C4-2B (cell line): ENCODE results near the gene OAS3.

Experiments used
- ZFX ChIP-seq: fragments of 450-650 bp; IDR thresholded peaks from 2 replicates; pipeline ENCODE4 v1.6.1; 2017
- TF ChIP-seq, protein P1 (sequence below): fragments of 450-650 bp; conservative IDR thresholded peaks from 2 replicates; pipeline ENCODE4 v1.5.1; 2017; ENCODE audit warnings: mild to moderate bottlenecking

DNA sequence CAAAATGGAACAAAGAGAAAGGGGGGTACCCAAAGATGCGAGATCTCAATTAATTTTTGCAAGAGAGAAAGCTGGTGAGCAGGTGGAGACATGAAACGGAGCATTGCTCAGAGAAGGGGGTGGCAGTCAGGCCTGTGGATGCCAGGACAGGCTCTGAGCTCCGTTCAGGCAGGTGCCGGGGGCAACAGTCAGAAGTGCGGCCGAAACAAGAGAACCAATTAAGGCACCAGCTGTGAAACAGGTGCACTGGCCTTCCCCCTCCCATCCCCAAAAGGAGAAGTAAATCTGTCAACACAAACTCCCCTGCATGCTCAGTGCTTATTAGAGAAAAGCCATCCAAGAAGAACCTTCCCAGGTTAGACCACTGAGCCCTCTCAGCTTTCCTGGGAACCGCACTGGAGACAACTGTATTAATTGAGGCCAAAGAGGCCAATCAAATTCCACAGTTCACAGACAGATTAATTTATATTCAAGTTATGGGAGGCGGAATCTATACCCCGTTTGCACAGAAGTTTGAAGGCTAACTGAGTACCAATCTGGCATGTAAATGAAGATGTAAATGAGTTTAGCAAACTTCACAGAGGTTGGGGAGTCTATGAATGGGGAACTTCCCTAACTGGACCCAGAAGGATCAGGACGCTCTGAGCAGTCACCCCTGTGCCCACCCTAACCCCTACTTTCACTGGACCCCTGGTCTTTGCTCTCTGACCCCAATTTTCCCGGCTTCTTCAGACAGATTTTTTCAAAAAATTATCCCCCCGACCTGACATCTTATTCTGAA lies 60.9 kb downstream of the OAS3 start:
- TF ChIP-seq, protein P1, sequence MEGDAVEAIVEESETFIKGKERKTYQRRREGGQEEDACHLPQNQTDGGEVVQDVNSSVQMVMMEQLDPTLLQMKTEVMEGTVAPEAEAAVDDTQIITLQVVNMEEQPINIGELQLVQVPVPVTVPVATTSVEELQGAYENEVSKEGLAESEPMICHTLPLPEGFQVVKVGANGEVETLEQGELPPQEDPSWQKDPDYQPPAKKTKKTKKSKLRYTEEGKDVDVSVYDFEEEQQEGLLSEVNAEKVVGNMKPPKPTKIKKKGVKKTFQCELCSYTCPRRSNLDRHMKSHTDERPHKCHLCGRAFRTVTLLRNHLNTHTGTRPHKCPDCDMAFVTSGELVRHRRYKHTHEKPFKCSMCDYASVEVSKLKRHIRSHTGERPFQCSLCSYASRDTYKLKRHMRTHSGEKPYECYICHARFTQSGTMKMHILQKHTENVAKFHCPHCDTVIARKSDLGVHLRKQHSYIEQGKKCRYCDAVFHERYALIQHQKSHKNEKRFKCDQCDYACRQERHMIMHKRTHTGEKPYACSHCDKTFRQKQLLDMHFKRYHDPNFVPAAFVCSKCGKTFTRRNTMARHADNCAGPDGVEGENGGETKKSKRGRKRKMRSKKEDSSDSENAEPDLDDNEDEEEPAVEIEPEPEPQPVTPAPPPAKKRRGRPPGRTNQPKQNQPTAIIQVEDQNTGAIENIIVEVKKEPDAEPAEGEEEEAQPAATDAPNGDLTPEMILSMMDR, result no peak
- no peak for TF ChIP-seq ZFX
